Esophagus muscularis mucosa (tissue), 4 donors: ENCODE results near the gene CHMP6.

Experiments used
- CTCF ChIP-seq, 3 experiments: fragments of 200-600 bp in 2 of 3; fragments of 450-650 bp in 1 of 3; sonication (generic) in 2 of 3; IDR thresholded peaks; one replicate each; pipeline ENCODE4 v1.5.1; 2017 to 2019; ENCODE audit warnings: antibody characterized with exemption in 3 of 3, mild to moderate bottlenecking in 2 of 3, moderate library complexity in 1 of 3
- EP300 ChIP-seq: sonication (generic); formaldehyde crosslinking; IDR thresholded peaks from one replicate; pipeline ENCODE4 v1.6.1; 2017; ENCODE audit warnings: antibody characterized with exemption
- POLR2AphosphoS5 ChIP-seq, 2 donors: sonication (generic); formaldehyde crosslinking; IDR thresholded peaks; one replicate each; pipeline ENCODE4 v1.6.1; 2017; ENCODE audit warnings: antibody characterized with exemption in 2 of 2

- no peak for TF ChIP-seq CTCF (IDR thresholded peaks at IDR 0.05)
- no peak for TF ChIP-seq POLR2AphosphoS5 (IDR thresholded peaks at IDR 0.05)
- no peak for TF ChIP-seq EP300
Measured at GRCh38 chr17:80992948-80993624, 1.4 kb downstream of the CHMP6 start.
